HepG2 (cell line): ENCODE results near the gene CPNE5. TPM values are rescaled to one million over a fixed set of nuclear protein-coding genes. Genes with fewer than 3 reads are reported as not detected.

ENCODE experiments used
- BORCS8-MEF2B ChIP-seq: sonication (generic); formaldehyde crosslinking; IDR thresholded peaks from 2 replicates; pipeline ENCODE4 v1.8.0; 2022; ENCODE audit warnings: mild to moderate bottlenecking, missing genetic modification reagents
- CREBL2 ChIP-seq: sonication (generic); formaldehyde crosslinking; IDR thresholded peaks from 2 replicates; pipeline ENCODE4 v1.8.1; 2023; ENCODE audit warnings: missing genetic modification reagents, mild to moderate bottlenecking, borderline replicate concordance
- FOXJ3 ChIP-seq: sonication (generic); formaldehyde crosslinking; IDR thresholded peaks from 2 replicates; pipeline ENCODE4 v1.4.0; 2020; ENCODE audit warnings: missing genetic modification reagents, mild to moderate bottlenecking, borderline replicate concordance
- MXI1 ChIP-seq: IDR thresholded peaks from 3 replicates; pipeline ENCODE4 v1.6.1; 2012; ENCODE audit warnings: low read depth, low read length, inconsistent platforms, borderline replicate concordance
- PREB ChIP-seq: sonication (generic); formaldehyde crosslinking; IDR thresholded peaks from 2 replicates; pipeline ENCODE4 v1.4.0; 2020; ENCODE audit warnings: missing genetic modification reagents
- RARA ChIP-seq: IDR thresholded peaks from 2 replicates; pipeline ENCODE4 v1.6.1; 2016; ENCODE audit warnings: missing genetic modification reagents, missing compliant biosample characterization
- SMAD1 ChIP-seq: sonication (generic); formaldehyde crosslinking; IDR thresholded peaks from 2 replicates; pipeline ENCODE4 v1.4.0; 2020; ENCODE audit warnings: missing genetic modification reagents, low read depth, mild to moderate bottlenecking, borderline replicate concordance
- YEATS2 ChIP-seq: sonication (generic); formaldehyde crosslinking; IDR thresholded peaks from 2 replicates; pipeline ENCODE4 v1.4.0; 2020; ENCODE audit warnings: missing genetic modification reagents, borderline replicate concordance
- ZHX1 ChIP-seq: sonication (generic); formaldehyde crosslinking; IDR thresholded peaks from 2 replicates; pipeline ENCODE4 v1.8.1; 2022; ENCODE audit warnings: low read depth, mild to moderate bottlenecking, missing genetic modification reagents
- ZIK1 ChIP-seq: sonication (generic); formaldehyde crosslinking; IDR thresholded peaks from 2 replicates; pipeline ENCODE4 v1.5.0; 2020; ENCODE audit warnings: mild to moderate bottlenecking, low read depth, missing genetic modification reagents, borderline replicate concordance
- ZNF619 ChIP-seq: sonication (generic); formaldehyde crosslinking; IDR thresholded peaks from 2 replicates; pipeline ENCODE4 v1.4.0; 2020; ENCODE audit warnings: mild to moderate bottlenecking, missing genetic modification reagents
- ZNF773 ChIP-seq: sonication (generic); formaldehyde crosslinking; IDR thresholded peaks from 2 replicates; pipeline ENCODE4 v1.4.0; 2020; ENCODE audit warnings: missing genetic modification reagents, borderline replicate concordance
- ZNF792 ChIP-seq: IDR thresholded peaks from 2 replicates; pipeline ENCODE4 v1.6.1; 2016
- polyA plus RNA-seq, 8 experiments: library from polyadenylated mRNA; depleted of rRNA in 3 of 8; stranded (reverse) in 7 of 8; unstranded in 1 of 8; fragments of >200 nt; fragmentation: Illumina TruSeq in 4 of 8; extraction: Trizol in 4 of 8; gene quantifications; 2 replicates each; pipeline versions ENCODE4 v1.2.1 to v1.2.3, GENCODE V29; 2011 to 2016; ENCODE audit warnings: low read depth in 4 of 8, missing spikeins in 1 of 8, mixed read lengths in 1 of 8; ENCODE audit not compliant: insufficient read depth in 1 of 8
- total RNA-seq, 5 experiments: library from RNA; depleted of rRNA; stranded (reverse); fragments of >200 nt; fragmentation: Illumina TruSeq; extraction: Trizol; gene quantifications; 2 replicates each; pipeline ENCODE4 v1.2.3, GENCODE V29; 2016; ENCODE audit warnings: low read depth in 1 of 5

Gene CPNE5
- total and polyA plus RNA-seq, 2 of the 13 experiments (the other 11 are each of a cell fraction or from before 2014, with no cell fraction given), result 0.16 TPM; not detected in 1

- no peak for TF ChIP-seq ZHX1 (CRISPR knock-in tag)
- no peak for TF ChIP-seq ZIK1
- 0 out of 3 replicates have a peak, but pooled peaks have one; percentile 14 for TF ChIP-seq MXI1
- TF ChIP-seq YEATS2, result peak; percentile 51; the same call in 1 of the 2 replicates
- no peak for TF ChIP-seq RARA (CRISPR knock-in tag)
- TF ChIP-seq FOXJ3, result no peak
- TF ChIP-seq CREBL2, result no peak
- no peak for TF ChIP-seq PREB
- TF ChIP-seq ZNF773 (CRISPR knock-in tag), result no peak
- no peak for TF ChIP-seq BORCS8-MEF2B (CRISPR knock-in tag)
- TF ChIP-seq ZNF792, result no peak
- 0 out of 2 replicates have a peak, but pooled peaks have one; percentile 71 for TF ChIP-seq ZNF619 (CRISPR knock-in tag)
- 0 out of 2 replicates have a peak, but pooled peaks have one; percentile 60 for TF ChIP-seq SMAD1 (CRISPR knock-in tag)
These were observed 73.4 kb downstream of the CPNE5 start (continued) for GRCh38 chr6:36765594-36766398.
